GM12875 (cell line): ENCODE measurements around the gene FERMT3.

ENCODE experiments used
- H3K4me3 ChIP-seq: one replicate; pipeline ENCODE4 v1.5.1; 2011; ENCODE audit warnings: low read depth, low read length, control low read depth
- TF ChIP-seq, protein P1 (sequence below): IDR thresholded peaks from 2 replicates; pipeline ENCODE4 v1.5.1; 2011; ENCODE audit warnings: low read depth, mild to moderate bottlenecking, control low read depth, inconsistent platforms, low read length, moderate library complexity, borderline replicate concordance; ENCODE audit not compliant: insufficient read depth

The FERMT3 gene

DNA sequence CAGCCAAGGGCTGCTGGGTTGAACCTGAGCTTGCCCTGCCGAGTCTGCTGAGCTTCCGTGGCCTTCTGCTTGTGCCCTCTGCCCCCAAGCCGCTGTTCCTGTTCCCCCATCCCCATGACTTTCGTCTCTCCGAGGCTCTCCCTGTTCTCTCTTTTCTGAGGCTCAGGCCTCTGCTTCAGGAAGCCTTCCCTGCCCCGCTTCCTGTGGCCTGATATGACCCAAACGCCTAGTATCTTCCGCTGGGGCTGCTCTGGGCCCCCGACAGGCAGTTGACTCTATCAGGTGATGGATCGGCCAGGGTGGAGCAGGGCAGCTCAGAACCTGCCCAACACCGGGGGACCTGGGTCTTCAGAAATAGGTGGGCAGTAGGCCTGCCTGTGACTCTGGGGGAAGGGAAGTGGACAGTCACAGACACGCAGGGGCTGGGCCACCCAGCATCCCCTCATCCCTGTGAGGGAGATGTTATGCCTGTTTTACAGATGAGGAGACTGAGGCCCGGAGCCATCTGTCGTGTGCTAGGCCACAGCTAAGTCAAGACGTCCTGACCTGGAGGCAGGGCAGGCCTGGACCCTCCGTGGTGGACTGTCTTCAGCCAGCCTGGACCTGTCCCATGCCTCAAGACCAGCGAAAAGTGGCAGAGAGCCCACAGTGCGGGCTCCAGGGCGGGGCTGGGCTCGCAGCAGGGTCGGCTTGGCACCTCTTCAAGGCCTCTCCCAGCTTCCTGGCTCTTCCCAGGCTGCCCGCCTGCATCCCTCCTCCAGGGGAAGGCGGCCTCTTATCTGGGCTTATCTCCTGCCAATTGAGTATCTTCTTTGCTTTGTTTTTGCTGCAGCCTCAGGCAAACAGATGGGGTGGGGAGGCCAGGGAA, 61.7 kb downstream of the FERMT3 start:
- TF ChIP-seq, protein P1, sequence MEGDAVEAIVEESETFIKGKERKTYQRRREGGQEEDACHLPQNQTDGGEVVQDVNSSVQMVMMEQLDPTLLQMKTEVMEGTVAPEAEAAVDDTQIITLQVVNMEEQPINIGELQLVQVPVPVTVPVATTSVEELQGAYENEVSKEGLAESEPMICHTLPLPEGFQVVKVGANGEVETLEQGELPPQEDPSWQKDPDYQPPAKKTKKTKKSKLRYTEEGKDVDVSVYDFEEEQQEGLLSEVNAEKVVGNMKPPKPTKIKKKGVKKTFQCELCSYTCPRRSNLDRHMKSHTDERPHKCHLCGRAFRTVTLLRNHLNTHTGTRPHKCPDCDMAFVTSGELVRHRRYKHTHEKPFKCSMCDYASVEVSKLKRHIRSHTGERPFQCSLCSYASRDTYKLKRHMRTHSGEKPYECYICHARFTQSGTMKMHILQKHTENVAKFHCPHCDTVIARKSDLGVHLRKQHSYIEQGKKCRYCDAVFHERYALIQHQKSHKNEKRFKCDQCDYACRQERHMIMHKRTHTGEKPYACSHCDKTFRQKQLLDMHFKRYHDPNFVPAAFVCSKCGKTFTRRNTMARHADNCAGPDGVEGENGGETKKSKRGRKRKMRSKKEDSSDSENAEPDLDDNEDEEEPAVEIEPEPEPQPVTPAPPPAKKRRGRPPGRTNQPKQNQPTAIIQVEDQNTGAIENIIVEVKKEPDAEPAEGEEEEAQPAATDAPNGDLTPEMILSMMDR: no peak

DNA sequence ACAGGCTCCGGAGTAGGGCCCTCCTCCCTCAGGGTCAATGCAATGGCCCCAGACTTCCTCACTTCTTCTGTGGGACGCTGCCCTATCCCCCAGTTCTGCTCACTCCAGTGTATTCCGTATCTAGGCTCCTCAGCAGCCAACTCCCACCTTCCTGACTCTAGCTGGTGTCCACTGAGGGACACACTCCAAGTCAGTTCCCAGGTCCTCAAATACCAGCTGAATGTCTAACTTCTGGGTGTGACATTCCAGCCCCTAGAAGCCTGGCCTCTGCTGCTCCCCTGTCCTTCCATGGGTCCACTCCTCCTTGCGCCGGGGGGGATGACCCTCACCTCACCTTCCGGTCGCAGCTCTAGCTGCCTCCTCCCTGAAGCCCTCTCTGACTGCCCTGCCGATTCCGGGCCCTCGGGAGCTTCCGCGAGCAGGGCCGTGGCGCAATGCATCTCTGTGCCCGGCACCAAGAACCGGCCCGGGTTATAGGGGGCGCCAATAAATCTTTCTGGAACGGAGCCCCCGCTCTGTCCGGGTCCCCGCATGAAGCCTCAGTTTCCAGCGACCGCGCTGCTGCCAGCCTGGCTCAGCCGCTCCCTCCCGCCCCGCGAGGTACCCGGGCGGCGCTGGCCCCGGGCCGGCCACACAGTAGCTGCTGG, 62.5 kb downstream of the FERMT3 start:
- TF ChIP-seq, protein P1: no peak
- H3K4me3 ChIP-seq: peak overlapping the region; percentile 76

More for the DNA sequence above, 61.7 kb downstream of the FERMT3 start:
- peak overlapping the region; percentile 76 for H3K4me3 ChIP-seq

DNA sequence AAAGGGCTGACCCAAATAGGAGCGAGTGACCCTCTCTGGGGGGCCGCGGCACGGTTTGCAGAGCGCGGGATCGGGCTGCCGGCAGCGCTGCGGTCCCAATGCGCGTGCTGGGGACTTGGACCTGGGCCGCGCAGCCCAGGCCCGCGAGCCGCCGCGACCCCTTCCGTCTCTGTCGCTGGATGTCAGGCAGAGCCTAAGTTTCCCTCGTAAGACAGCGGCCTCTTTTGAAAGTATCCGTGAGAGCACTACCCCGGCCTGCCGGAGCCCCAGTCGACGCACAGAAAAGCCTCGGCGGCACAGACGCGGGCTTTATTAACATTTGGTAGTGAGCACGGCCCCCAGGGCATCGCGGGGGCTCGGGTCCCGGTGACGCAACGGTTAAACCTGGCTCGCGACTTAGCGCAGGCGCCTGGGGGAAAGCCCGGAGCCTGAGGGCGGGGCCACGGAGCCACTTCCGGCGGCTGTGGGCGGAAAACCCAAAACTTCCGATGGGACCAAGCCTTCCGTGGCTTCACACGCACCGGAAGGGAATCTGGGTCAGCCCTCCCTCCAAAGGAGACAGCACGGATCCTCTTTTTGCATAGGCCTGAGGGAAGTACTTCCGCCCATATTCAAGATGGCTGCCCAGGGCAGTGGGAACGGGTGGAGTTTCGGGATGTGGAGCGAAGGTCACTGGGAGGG, 63.2 kb downstream of the FERMT3 start:
- peak overlapping the region; percentile 76 for H3K4me3 ChIP-seq
- TF ChIP-seq, protein P1: 0 out of 2 replicates have a peak, but pooled peaks have one; percentile 1
